Non-pigmented ciliary epithelial cell (primary cell): ENCODE measurements around the gene PCDH18.
"Not testable (repeated sequence)": the region's sequence is repeated elsewhere in the genome, so short reads cannot be mapped to it uniquely, and the experiment has no call there.

Experiments used
- DNase-seq: peaks from one replicate; pipeline ENCODE4 v3.0.0-alpha.2; 2010; ENCODE audit warnings: low read depth

Gene PCDH18

GRCh38 chr4:137531986-137532868 lies at the start of gene PCDH18:
Gene PCDH18, minus strand, starts transcription at chr4:137532494. Its CDS starts 406 bp downstream, at chr4:137532088.
- peak; percentile 88 for DNase-seq

GRCh38 chr4:137576446-137576845 lies 44.2 kb upstream of the PCDH18 start:
- DNase-seq: no peak

- no peak for DNase-seq
These were observed 40.4 kb upstream of the PCDH18 start for GRCh38 chr4:137572647-137573046.

- no peak for DNase-seq
These were observed 39.9 kb upstream of the PCDH18 start for GRCh38 chr4:137572163-137572562.

- no peak for DNase-seq
These were observed 27.5 kb upstream of the PCDH18 start for GRCh38 chr4:137559801-137560200.

GRCh38 chr4:137558951-137559350 lies 26.7 kb upstream of the PCDH18 start:
- peak; percentile 58 for DNase-seq

GRCh38 chr4:137545461-137545861 lies 13.2 kb upstream of the PCDH18 start:
- DNase-seq: no peak

GRCh38 chr4:137543648-137544047 lies 11.4 kb upstream of the PCDH18 start:
- no peak for DNase-seq

- DNase-seq: no peak
These were observed 10.9 kb upstream of the PCDH18 start for GRCh38 chr4:137543198-137543597.

GRCh38 chr4:137541876-137542646 lies 9.8 kb upstream of the PCDH18 start:
- no peak for DNase-seq

GRCh38 chr4:137541181-137541580 lies 8.9 kb upstream of the PCDH18 start:
- no peak for DNase-seq

GRCh38 chr4:137540356-137540755 lies 8.1 kb upstream of the PCDH18 start:
- no peak for DNase-seq

- DNase-seq: no peak
These were observed 6.2 kb upstream of the PCDH18 start for GRCh38 chr4:137538526-137538925.

GRCh38 chr4:137537807-137538206 lies 5.5 kb upstream of the PCDH18 start:
- not testable (repeated sequence) for DNase-seq

- no peak for DNase-seq
These were observed 4.7 kb upstream of the PCDH18 start for GRCh38 chr4:137536789-137537561.

- DNase-seq: no peak
These were observed 3.4 kb upstream of the PCDH18 start for GRCh38 chr4:137535718-137536117.

- DNase-seq: no peak
These were observed 2.2 kb upstream of the PCDH18 start for GRCh38 chr4:137534516-137534915.

- DNase-seq: no peak
These were observed 1.6 kb upstream of the PCDH18 start for GRCh38 chr4:137533855-137534254.

GRCh38 chr4:137532869-137533236 lies 559 bp upstream of the PCDH18 start:
- DNase-seq: no peak

GRCh38 chr4:137531168-137531985 lies 917 bp downstream of the PCDH18 start:
- DNase-seq: no peak

- no peak for DNase-seq
These were observed 2.1 kb downstream of the PCDH18 start for GRCh38 chr4:137530176-137530575.

- no peak for DNase-seq
These were observed 2.9 kb downstream of the PCDH18 start for GRCh38 chr4:137529432-137529831.
